Measurements from ENCODE around the gene STAB1.

Gene STAB1

DNA sequence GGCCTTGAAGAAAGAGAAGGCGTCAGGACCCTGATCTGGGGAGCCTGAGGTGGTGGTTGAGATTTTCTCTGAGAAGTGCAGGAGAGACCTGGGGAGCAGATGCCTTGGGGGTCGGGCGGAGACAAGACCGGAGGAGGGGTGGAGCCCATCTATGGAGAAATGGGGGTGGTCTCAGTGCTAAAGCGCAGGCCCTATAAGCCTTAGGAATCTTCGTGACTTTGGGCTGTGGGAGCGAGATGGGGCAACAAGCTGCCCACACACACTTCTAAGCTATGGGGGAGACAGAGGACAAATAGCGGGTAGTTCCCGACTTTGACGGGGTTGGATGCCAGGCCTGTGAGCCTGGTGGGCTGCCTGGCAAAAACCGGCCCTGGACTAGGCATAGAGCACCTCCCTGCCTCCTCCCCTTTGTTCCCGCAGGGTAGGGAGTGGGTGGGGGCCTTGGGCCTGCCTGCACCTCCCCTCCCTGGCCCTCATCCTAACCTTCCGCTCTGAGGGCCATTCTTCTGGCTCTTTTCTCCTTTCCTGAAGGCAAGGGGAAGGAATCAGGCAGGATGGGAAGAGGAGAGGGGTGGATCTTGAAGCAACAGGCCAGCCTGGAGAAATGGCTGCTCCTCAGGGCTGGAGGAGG, 38.9 kb upstream of the STAB1 start:
- no peak for DNase-seq (ENCODE audit: low spot score)
- Histone ChIP-seq H3K27ac (peak overlapping the region; percentile 92 to 95), H3K4me3 (peak overlapping the region; percentile 91)
- TF ChIP-seq, protein P1, sequence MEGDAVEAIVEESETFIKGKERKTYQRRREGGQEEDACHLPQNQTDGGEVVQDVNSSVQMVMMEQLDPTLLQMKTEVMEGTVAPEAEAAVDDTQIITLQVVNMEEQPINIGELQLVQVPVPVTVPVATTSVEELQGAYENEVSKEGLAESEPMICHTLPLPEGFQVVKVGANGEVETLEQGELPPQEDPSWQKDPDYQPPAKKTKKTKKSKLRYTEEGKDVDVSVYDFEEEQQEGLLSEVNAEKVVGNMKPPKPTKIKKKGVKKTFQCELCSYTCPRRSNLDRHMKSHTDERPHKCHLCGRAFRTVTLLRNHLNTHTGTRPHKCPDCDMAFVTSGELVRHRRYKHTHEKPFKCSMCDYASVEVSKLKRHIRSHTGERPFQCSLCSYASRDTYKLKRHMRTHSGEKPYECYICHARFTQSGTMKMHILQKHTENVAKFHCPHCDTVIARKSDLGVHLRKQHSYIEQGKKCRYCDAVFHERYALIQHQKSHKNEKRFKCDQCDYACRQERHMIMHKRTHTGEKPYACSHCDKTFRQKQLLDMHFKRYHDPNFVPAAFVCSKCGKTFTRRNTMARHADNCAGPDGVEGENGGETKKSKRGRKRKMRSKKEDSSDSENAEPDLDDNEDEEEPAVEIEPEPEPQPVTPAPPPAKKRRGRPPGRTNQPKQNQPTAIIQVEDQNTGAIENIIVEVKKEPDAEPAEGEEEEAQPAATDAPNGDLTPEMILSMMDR (IDR thresholded peaks at IDR 0.05): no peak

DNA sequence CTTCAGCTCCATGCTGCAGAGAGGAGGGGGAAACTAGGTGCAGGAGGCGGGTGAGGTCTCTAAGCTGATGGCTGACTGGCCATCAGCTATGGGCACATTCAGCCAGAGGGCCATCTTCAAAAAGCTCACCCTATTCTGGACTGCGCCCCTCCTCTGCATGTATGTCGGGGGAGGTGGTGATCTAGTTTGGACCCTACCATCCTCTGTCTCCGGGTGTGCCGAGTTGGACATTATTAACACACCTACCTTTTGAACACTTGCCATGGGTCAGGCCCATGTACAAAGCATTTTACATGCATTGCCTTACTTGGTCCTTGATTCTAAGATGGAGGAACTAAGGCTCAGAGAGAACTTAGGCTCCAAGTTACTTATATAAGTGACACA, 38.3 kb upstream of the STAB1 start:
- TF ChIP-seq, protein P1 (IDR thresholded peaks at IDR 0.05): no peak
- DNase-seq (ENCODE audit: low spot score): no peak
- peak overlapping the region; percentile 92 to 95 for H3K27ac ChIP-seq
- H3K4me3 ChIP-seq: peak overlapping the region; percentile 91

DNA sequence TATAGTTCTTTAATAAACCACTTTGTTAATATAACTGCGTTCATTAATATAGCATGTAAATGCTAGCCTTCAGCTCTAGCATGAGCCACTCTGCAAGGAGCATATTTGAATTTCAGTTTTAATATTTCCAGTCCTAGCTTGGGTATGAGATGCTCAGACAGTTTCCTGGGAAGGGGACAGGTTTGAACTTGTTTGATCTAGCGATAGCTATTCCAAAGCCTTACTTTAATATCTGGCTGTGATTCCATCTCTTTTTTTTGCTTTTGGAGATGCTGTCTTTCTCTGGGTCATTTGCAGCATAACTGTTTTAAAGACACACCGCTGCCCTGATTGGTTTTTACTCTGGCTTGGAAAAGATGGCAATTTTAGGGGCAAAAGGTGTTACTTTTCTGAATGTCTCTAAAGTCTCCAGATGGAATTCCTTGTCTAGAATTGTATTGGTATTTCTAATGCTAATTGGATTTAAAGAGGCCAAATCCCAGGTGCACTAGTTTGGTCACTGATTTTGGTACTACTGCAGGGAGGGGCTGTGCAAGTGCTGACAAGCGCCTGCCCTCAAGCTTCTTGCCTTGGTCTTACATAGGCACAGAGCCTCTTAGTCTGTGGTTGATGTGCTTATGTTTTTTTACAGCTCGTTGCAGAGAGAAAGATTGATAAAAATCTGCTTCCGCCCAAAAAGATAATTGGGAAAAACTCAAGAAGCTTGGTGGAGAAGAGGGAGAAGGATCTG, 36.9 kb upstream of the STAB1 start:
- TF ChIP-seq, protein P1 (IDR thresholded peaks at IDR 0.05): no peak
- Histone ChIP-seq H3K4me3 (no peak overlapping the region), H3K27ac (no peak overlapping the region)
- no peak for DNase-seq (ENCODE audit: low spot score)

DNA sequence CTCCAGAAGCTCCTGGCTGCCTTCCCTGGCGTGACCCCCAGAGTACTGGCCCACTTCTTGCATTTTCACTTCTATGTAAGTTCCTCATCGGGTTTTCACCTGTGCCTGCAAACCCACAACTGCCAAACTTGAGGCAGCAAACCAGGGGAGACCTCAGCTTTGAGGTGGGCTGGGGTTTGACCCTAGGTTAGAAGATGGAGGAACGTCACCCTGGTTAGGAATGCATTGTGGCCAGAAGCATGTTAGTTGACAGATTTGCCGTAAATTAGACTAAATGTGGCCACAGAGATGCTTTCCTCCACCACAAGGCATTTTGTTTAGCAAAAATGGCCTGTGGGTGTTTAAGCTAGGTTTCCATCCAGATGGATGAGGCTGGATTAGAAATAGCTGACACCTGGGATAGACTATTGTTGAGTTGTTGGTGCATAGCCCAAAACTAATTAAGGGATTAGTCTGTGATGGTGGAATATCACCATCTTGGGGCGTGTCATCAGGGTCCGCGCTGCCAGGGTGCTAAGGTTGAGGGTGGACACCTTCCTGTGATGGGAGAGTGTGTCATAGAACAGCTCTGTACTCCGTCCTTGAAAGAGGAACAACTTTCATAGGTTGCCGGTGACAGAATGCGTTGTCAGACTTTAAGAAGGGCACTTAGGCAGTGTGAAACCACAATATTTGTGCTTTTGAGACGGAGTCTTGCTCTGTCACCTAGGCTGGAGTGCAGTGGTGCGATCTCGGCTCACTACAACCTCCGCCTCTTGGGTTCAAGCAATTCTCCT, 36.2 kb upstream of the STAB1 start:
- no peak for DNase-seq (ENCODE audit: low spot score)
- TF ChIP-seq, protein P1 (IDR thresholded peaks at IDR 0.05): no peak
- Histone ChIP-seq H3K4me3 (no peak overlapping the region), H3K27ac (no peak overlapping the region)

DNA sequence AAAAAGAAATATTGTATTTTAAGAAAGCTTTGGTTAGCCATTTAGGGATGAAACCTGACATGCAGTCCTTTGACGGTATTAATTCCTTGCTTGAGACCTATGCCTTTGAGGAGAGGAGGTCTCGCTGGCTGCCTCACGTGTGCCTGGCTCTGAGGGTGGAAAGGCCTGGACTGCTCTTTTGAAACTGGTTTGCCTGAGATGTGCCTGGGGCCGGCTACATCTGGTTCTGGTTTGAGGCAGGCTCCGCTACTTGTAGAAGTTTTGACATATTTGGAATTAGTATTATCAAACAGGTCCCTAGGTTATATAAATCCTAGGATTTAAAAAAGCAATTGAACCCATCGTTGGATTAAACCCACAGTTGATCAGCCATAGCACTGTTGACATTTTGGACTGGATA, 33.3 kb upstream of the STAB1 start:
- Histone ChIP-seq H3K27ac (no peak overlapping the region), H3K4me3 (no peak overlapping the region)
- TF ChIP-seq, protein P1 (IDR thresholded peaks at IDR 0.05): no peak
- no peak for DNase-seq (ENCODE audit: low spot score)

DNA sequence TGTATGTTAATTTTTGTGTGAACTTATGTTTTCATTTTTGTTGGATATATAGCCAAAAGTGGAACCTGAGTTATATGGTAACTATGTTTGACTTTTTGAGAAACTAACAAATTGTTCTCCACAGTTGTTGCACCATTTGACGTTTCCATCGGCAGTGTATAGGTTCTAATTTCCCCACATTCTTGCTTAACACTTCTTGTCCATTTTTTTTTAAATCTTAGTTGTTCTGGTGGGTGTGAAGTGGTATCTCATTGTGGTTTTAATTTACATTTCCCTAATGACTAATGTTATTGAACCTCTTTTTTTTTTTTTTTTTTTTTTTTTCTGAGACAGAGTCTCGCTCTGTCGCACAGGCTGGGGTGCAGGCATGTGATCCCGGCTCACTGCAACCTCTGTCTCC, 31.7 kb upstream of the STAB1 start:
- Histone ChIP-seq H3K4me3 (no peak overlapping the region), H3K27ac (no peak overlapping the region)
- DNase-seq (ENCODE audit: low spot score): no peak
- TF ChIP-seq, protein P1 (IDR thresholded peaks at IDR 0.05): no peak

All from coronary artery (tissue), 2 donors.